CD4-positive, alpha-beta T cell treated with Interleukin-2 at 100 ng/mL for 4 hours (primary cell): ENCODE data around the gene UGT2B7.
"Not testable (repeated sequence)": the region's sequence is repeated elsewhere in the genome, so short reads cannot be mapped to it uniquely, and the experiment has no call there.

ENCODE experiments used
- DNase-seq: peaks from one replicate; pipeline ENCODE4 v3.0.0-alpha.2; 2020; ENCODE audit warnings: low spot score

Gene UGT2B7

DNA sequence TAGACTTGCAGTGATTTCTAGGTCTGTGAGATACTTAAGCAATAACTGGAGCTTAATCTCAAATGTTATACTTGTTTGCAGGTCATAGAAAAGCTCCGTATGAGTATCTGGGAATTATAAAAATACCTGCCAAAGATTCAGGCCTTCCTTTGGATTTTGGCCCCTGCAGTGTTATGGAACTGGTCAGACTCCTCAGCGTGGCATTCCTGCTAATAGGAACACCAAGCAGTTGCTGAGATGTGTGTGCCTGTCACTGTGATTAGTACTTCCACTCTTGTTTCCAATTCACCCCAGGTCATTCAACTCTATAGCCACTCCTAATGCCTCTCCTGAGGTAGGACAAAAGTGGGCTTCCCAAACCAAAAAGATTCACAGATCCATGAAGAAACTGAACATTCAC lies 7.8 kb upstream of the UGT2B7 start:
- no peak for DNase-seq

GRCh38 chr4:69089388-69089787 lies 6.9 kb upstream of the UGT2B7 start:
- no peak for DNase-seq

DNA sequence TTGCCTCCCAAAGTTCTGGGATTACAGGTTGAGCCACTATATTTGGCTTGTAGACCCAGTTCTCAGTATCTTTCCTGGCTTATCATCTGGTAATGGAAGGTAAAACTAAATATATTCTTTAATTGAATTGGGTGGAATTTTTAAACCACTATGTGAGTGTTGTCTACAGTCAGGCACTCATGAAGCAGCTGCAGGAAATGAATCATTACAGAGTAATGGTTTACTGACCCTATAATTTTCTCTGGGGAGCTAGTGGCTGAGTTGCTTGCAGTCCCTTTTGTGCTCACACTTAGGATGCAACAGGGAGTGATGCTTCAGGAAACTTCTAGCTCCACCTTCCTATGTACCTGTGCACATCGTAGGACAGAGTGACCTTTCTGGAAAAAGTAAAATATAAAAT lies 4.1 kb upstream of the UGT2B7 start:
- no peak for DNase-seq

GRCh38 chr4:69092980-69093568 lies 3.2 kb upstream of the UGT2B7 start:
- DNase-seq, result no peak

GRCh38 chr4:69093681-69094080 lies 2.6 kb upstream of the UGT2B7 start:
- no peak for DNase-seq

- DNase-seq, result no peak
Measured at GRCh38 chr4:69095301-69095731, 958 bp upstream of the UGT2B7 start.

DNA sequence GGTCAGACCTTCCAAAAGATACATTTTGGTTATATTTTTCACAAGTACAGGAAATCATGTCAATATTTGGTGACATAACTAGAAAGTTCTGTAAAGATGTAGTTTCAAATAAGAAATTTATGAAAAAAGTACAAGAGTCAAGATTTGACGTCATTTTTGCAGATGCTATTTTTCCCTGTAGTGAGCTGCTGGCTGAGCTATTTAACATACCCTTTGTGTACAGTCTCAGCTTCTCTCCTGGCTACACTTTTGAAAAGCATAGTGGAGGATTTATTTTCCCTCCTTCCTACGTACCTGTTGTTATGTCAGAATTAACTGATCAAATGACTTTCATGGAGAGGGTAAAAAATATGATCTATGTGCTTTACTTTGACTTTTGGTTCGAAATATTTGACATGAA lies 536 bp downstream of the UGT2B7 start:
- DNase-seq, result no peak

- no peak for DNase-seq
Measured at GRCh38 chr4:69098470-69098869, 2.2 kb downstream of the UGT2B7 start.

- DNase-seq, result no peak
Measured at GRCh38 chr4:69099910-69100309, 3.6 kb downstream of the UGT2B7 start.

DNA sequence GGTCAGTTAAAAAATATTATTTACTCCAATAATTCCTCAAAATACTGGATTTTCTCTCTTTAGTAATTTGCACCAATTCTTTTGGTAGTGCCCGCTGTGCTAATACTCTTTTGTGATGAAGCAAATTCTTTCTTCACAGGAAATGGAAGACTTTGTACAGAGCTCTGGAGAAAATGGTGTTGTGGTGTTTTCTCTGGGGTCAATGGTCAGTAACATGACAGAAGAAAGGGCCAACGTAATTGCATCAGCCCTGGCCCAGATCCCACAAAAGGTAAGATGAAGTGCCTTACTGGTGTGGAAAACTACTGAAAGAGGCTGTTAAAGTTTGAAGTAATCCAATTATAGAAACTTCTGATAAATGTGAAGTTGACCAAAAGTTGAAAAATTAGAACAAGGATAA lies 6.4 kb downstream of the UGT2B7 start:
- not testable (repeated sequence) for DNase-seq

DNA sequence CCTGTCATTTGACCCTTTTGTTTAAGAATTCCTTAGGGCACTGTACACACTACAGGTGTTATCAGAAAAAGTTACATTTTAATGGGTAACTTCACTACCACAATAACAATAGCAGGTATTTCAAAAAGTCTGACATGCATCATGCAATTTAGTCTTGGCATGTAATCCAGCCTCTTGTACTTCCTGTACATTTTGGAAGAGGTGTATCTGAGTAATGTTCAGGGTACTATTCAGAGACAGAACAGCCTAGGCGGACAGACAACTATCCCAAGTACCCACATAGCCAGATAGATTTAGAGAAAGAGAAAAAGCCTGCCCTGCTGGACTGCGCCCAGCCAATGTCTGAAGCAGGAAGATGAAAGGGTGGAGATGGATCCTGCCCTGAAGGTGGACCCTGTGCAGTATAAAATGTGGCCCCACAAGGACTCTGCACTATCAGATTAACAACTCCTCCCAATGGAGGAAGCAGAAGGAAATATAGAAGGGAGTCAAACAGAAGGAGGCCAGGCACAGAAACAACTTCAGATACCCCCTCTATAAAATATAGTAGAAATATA lies 8.5 kb downstream of the UGT2B7 start:
- DNase-seq, result no peak

DNA sequence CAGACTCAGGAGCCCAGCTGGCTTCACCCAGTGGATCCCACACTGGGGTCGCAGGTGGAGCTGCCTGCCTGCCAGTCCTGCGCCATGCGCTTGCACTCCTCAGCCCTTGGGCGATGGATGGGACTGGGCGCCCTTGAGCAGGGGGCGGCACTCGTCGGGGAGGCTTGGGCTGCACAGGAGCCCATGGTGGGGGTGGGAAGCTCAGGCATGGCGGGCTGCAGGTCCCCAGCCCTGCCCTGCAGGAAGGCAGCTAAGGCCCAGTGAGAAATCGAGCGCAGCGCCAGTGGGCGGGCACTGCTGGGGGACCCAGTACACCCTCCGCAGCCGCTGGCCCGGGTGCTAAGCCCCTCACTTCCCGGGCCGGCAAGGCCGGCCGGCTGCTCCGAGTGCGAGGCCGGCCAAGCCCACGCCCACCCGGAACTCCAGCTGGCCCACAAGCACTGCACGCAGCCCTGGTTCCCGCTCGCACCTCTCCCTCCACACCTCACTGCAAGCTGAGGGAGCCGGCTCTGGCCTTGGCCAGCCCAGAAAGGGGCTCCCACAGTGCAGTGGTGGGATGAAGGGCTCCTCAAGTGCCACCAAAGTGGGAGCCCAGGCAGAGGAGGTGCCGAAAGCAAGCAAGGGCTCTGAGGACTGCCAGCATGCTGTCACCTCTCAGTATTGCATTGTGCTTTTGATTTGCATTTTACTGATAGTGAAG lies 19.0 kb downstream of the UGT2B7 start:
- DNase-seq, result not testable (repeated sequence)

DNA sequence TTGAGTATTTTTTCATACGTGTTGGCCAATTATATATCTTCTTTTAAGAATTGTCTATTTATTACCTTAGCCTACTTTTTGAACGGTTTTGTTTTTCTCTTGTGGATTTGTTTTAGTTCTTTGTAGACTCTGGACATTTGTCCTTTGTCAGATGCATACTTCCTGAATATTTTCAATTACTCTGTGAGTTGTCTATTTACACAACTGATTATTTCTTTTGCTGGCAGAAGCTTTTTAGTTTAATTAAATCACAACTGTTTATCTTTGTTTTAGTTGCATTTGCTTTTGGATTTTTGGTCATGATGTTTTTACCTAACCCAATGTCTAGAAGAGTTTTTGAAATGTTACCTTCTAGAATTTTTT lies 19.6 kb downstream of the UGT2B7 start:
- no peak for DNase-seq

DNA sequence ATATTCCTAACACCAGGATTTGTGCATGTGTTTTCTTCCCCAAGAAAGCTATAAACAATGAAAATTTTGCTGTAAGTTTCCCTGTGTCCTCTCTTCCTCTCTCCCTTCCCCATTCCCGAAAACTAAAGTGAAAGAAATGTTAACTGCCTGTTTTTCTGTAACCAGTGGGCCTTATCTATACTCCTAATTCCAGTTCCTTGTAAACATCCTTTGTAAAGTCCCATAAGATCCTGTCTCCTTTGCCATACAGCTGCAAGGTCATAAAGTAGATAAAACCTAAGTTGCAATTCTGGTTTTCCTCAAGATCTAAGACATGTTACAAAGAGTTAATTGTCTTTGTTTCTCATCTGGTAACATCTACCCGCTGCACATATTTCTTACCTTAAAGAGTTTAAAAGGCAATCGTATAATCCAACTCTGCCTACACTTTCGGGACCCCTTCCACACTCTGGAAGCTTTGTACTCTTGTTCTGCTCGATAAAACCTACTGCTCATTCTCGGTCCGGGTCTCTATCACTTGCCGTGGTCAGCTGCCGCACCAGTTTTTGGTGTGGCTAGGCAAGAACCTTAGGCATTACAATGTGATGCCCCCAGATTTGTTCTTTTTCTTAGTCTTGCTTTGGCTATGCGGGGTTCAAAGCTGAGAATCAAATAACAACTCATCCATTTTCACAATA lies 20.5 kb downstream of the UGT2B7 start:
- no peak for DNase-seq

- DNase-seq, result no peak
Measured at GRCh38 chr4:69120870-69121269, 24.6 kb downstream of the UGT2B7 start.

DNA sequence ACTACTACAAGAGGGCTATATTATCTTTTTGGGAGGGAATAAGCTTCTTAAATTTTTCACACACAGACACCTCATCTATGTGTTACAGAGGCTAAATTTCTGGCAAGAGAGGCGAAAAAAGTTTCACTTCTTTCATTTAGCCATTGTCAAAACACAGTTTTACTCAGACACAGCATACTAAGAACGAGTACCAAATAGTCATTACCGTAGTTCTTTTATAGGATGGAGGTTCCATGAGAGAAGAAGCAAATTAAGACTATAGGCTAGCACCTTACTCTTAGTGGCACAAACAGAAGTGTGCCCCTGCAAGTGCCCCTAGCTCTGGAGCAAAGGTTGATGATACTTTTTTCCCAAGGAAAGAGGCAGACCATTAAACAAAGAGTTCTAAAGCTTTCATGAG lies 26.2 kb downstream of the UGT2B7 start:
- DNase-seq, result no peak

DNA sequence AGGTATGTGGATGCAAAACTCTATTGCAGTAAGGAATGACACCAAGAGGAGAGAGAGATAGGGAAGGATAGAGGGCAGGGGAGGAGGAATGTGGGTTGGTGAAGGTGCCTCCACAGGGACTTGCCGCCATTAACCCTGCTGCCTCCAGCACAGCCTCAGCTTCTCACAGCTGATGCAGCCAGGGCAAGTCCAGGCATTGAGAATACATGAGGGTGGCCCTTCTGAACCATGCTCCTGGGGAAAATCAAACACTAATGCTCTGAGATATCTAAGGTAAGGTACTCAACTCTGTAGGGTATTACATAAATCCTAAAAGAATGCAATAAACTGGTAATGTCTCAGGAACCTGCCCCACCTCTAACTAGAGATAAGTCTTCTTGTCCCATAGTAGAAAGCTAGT lies 28.7 kb downstream of the UGT2B7 start:
- DNase-seq, result no peak

GRCh38 chr4:69126024-69126423 lies 29.8 kb downstream of the UGT2B7 start:
- no peak for DNase-seq

DNA sequence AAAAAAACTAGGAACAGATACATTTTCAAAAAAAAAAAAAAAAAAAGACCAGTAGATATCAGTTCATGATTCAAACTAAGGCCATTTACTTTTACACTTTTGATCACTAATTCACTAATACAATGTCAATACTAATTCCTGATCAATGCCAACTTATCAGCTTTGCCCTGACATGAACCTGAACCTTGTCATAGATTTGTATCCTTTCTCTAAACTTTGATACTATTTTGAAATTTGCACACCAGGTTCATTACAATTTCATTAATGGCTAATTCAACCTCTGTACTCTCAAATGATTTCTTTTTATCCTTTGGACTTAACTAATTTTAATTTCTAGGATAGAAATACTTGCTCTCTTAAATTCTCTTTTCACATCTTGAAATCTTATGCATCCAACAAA lies 37.7 kb downstream of the UGT2B7 start:
- no peak for DNase-seq

DNA sequence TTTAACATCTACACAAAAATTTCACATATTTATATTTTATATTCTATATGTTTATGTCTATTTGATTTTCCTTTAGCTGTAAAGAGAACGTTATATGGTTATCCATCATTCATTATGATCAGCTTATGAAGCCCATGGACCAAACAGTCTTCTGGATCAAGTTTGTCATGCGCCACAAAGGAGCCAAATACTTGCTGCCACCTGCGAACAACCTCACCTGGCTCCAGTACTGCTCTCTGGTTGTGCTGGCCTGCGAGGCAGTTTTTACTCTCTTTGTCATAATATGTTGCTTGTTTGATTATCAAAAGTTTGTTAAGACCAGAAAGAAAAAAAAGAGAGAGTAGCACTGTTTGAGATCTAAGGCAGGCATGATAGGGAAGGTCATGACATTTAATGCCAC lies 38.2 kb downstream of the UGT2B7 start:
- DNase-seq, result no peak

GRCh38 chr4:69141320-69141719 lies 45.0 kb downstream of the UGT2B7 start:
- no peak for DNase-seq

DNA sequence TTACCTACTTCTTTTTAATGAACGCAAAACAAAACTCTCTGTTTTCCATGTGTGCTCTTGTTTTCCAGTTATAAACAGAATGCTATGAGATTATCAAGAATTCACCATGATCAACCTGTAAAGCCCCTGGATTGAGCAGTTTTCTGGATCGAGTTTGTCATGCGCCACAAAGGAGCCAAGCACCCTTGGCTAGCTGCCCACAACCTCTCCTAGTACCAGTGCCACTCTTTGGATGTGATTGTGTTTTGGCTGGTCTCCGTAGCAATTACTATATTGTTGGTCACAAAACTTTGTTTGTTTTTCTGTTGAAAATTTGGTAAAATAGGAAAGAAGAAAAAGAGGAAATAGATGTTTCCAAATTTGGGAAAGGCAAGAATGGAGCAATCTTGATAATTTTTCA lies 51.1 kb downstream of the UGT2B7 start:
- no peak for DNase-seq

DNA sequence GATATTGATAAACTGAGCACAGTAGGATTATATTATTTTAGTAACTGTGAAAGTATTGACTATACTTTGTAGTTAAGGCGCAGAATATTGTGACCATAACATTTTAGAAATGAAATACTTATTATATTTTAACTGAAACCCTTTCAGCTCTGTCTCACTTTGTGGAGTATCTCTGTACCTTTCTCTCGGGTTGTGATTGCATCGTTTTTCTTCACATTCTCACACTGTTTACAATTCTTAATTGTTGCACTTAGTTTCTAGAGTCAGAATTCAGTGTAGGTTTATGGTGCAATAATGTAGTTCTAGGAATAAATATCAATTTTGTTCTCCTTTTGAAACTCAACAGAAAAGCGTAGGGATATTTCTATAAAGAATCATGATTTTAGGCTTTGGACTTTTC lies 57.7 kb downstream of the UGT2B7 start:
- no peak for DNase-seq
